ENCODE measurements around the gene CYB5R2.

DNA sequence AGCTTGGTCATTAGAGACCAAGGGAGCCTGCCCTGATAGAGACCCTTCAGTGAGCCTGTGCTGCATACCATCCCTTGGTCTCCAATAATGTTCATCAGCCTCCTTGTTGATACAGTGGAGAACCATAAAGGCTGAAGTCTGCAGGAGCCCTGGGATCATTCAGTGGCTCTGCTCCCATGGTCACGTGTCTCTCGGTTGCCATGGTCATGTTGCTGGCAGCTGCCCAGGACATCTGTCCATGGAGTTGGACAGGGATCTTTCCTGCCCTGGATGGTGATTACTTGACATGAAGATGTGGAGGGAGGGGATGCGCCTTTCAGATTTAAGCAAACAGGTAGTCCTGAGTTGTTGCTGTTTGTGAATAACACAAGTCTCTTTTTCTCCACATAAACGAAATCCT, 38.2 kb downstream of the CYB5R2 start:
- TF ChIP-seq, protein P1, sequence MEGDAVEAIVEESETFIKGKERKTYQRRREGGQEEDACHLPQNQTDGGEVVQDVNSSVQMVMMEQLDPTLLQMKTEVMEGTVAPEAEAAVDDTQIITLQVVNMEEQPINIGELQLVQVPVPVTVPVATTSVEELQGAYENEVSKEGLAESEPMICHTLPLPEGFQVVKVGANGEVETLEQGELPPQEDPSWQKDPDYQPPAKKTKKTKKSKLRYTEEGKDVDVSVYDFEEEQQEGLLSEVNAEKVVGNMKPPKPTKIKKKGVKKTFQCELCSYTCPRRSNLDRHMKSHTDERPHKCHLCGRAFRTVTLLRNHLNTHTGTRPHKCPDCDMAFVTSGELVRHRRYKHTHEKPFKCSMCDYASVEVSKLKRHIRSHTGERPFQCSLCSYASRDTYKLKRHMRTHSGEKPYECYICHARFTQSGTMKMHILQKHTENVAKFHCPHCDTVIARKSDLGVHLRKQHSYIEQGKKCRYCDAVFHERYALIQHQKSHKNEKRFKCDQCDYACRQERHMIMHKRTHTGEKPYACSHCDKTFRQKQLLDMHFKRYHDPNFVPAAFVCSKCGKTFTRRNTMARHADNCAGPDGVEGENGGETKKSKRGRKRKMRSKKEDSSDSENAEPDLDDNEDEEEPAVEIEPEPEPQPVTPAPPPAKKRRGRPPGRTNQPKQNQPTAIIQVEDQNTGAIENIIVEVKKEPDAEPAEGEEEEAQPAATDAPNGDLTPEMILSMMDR (conservative IDR thresholded peaks at IDR 0.05; ENCODE audit: low read length): no peak
- TF ChIP-seq EZH2phosphoT487 (IDR thresholded peaks at IDR 0.05; ENCODE audit: borderline replicate concordance): no peak

Data from Loucy (cell line).